Neural cell (in vitro differentiated cells): Measurements from ENCODE around the gene OXNAD1.

ENCODE experiments used
- TAF1 ChIP-seq: IDR thresholded peaks from 2 replicates; pipeline ENCODE4 v1.6.1; 2012; ENCODE audit warnings: low read depth
- TF ChIP-seq, protein P1 (sequence below): fragments of 450-650 bp; IDR thresholded peaks from 2 replicates; pipeline ENCODE4 v1.5.1; 2014; ENCODE audit warnings: antibody characterized with exemption, mild to moderate bottlenecking, moderate library complexity; ENCODE audit not compliant: poor library complexity, severe bottlenecking

- TF ChIP-seq, protein P1, sequence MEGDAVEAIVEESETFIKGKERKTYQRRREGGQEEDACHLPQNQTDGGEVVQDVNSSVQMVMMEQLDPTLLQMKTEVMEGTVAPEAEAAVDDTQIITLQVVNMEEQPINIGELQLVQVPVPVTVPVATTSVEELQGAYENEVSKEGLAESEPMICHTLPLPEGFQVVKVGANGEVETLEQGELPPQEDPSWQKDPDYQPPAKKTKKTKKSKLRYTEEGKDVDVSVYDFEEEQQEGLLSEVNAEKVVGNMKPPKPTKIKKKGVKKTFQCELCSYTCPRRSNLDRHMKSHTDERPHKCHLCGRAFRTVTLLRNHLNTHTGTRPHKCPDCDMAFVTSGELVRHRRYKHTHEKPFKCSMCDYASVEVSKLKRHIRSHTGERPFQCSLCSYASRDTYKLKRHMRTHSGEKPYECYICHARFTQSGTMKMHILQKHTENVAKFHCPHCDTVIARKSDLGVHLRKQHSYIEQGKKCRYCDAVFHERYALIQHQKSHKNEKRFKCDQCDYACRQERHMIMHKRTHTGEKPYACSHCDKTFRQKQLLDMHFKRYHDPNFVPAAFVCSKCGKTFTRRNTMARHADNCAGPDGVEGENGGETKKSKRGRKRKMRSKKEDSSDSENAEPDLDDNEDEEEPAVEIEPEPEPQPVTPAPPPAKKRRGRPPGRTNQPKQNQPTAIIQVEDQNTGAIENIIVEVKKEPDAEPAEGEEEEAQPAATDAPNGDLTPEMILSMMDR, result no peak
- no peak for TF ChIP-seq TAF1
Measured at GRCh38 chr3:16231983-16232382, 33.0 kb upstream of the OXNAD1 start.
